ENCODE results near the gene CCDC69. TPM values are rescaled to one million over a fixed set of nuclear protein-coding genes. Genes with fewer than 3 reads are reported as not detected.

CCDC69 gene
- total RNA-seq, 4 donors from 2014 or later: 93.4 to 128 (median 114) TPM

- in situ Hi-C loops (cut with MboI; ENCODE audit: low sequenced_read_pairs in 4 of 4) (loop anchor here in 1 of 4 donors (25.0 kb wide), 1 partner anchor 91 kb away; no protein-coding TSS in a partner anchor), intact Hi-C loops (cut with DNase I; ENCODE audit: low total_unique reads) (no loop called here)
- H3K36me3 ChIP-seq: no peaks in the 10 kb centered on the region
- TF ChIP-seq POLR2A (IDR thresholded peaks at IDR 0.05) (no peak), CTCF (IDR thresholded peaks at IDR 0.05 in 4 of 5, conservative IDR thresholded peaks at IDR 0.05 in 1 of 5) (no peak)
- H3K9me3 ChIP-seq: no peaks in the 10 kb centered on the region
- peak in 1 of 2 donors; percentile 6 for DNase-seq
- H3K27me3 ChIP-seq: no peaks in the 10 kb centered on the region
- peaks cover 3 to 8% of the 10 kb centered on the region in 2 donors for H3K4me1 ChIP-seq
- H3K27ac ChIP-seq: no peak overlapping the region
- no peak for ATAC-seq
- no peak overlapping the region for H3K4me3 ChIP-seq
Observed at GRCh38 chr5:151227918-151228447, 4.1 kb upstream of the CCDC69 start.

GRCh38 chr5:151225475-151225874 lies 1.6 kb upstream of the CCDC69 start:
- ATAC-seq (no peak), DNase-seq (no peak)
- no peaks in the 10 kb centered on the region for H3K9me3 ChIP-seq
- intact Hi-C loops (cut with DNase I; ENCODE audit: low total_unique reads) (no loop called here), in situ Hi-C loops (cut with MboI; ENCODE audit: low sequenced_read_pairs in 4 of 4) (loop anchor here in 1 of 4 donors (25.0 kb wide), 1 partner anchor 88 kb away; no protein-coding TSS in a partner anchor)
- H3K27me3 ChIP-seq: no peaks in the 10 kb centered on the region
- no peak for TF ChIP-seq POLR2A (IDR thresholded peaks at IDR 0.05)
- TF ChIP-seq CTCF (IDR thresholded peaks at IDR 0.05 in 4 of 5, conservative IDR thresholded peaks at IDR 0.05 in 1 of 5): no peak
- peak overlapping the region in 1 of 4 donors; percentile 95 for H3K27ac ChIP-seq
- H3K4me1 ChIP-seq: peaks cover 28 to 32% of the 10 kb centered on the region in 2 donors
- H3K4me3 ChIP-seq: no peak overlapping the region
- no peaks in the 10 kb centered on the region for H3K36me3 ChIP-seq

DNA sequence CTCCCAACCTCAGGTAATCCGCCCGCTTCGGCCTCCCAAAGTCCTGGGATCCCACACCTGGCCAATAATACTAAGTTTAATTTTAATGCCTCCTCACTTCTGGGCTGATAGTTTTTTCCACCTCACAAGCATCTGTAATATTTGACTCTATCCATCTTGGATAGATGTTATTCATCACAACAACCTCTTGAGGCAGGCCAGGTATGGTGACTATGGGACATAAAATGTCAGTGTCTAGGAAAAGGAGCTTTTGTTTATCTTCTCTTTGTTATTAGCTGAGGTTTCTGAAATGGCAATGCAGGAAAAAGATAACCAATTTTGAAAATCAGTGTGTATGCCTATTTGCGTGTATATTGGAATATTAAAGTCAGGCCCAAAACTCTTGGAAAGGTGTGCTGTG lies 1.2 kb upstream of the CCDC69 start:
- ATAC-seq (no peak), DNase-seq (no peak)
- in situ Hi-C loops (cut with MboI; ENCODE audit: low sequenced_read_pairs in 4 of 4) (loop anchor here in 1 of 4 donors (25.0 kb wide), 1 partner anchor 88 kb away; no protein-coding TSS in a partner anchor), intact Hi-C loops (cut with DNase I; ENCODE audit: low total_unique reads) (no loop called here)
- Histone ChIP-seq H3K27me3 (no peaks in the 10 kb centered on the region), H3K4me3 (no peak overlapping the region), H3K9me3 (no peaks in the 10 kb centered on the region), H3K27ac (peak overlapping the region in 3 of 4 donors; percentile 95 to 97 (median 95)), H3K4me1 (peaks cover 32 to 34% of the 10 kb centered on the region in 2 donors), H3K36me3 (no peaks in the 10 kb centered on the region)
- TF ChIP-seq POLR2A (IDR thresholded peaks at IDR 0.05): no peak
- TF ChIP-seq CTCF (IDR thresholded peaks at IDR 0.05 in 4 of 5, conservative IDR thresholded peaks at IDR 0.05 in 1 of 5): no peak

GRCh38 chr5:151224372-151224771 lies 480 bp upstream of the CCDC69 start:
- DNase-seq: no peak
- Histone ChIP-seq H3K27me3 (no peaks in the 10 kb centered on the region), H3K4me3 (peak overlapping the region; percentile 81 to 92 (median 88)), H3K4me1 (peaks cover 38 to 40% of the 10 kb centered on the region in 2 donors), H3K36me3 (no peaks in the 10 kb centered on the region), H3K27ac (peak overlapping the region; percentile 94 to 97 (median 95)), H3K9me3 (no peaks in the 10 kb centered on the region)
- intact Hi-C loops (cut with DNase I; ENCODE audit: low total_unique reads): no loop called here
- no peak for TF ChIP-seq CTCF (IDR thresholded peaks at IDR 0.05 in 4 of 5, conservative IDR thresholded peaks at IDR 0.05 in 1 of 5)
- no peak for TF ChIP-seq POLR2A (IDR thresholded peaks at IDR 0.05)
- in situ Hi-C loops (cut with MboI; ENCODE audit: low sequenced_read_pairs in 4 of 4): no loop called here
- ATAC-seq: no peak

Data from gastrocnemius medialis (tissue), 4 donors.